ENCODE data around the gene ASTE1.

GRCh38 chr3:131007256-131007655 is 19.4 kb downstream of the ASTE1 start:
- TF ChIP-seq CTCF (IDR thresholded peaks at IDR 0.05) (no peak), EP300 (IDR thresholded peaks at IDR 0.05) (no peak)
